ENCODE measurements around the gene PAN2.
"Not testable (repeated sequence)": the region's sequence is repeated elsewhere in the genome, so short reads cannot be mapped to it uniquely, and the experiment has no call there.

The PAN2 gene

GRCh38 chr12:56346675-56347074, 12.9 kb upstream of the PAN2 start:
- DNase-seq (ENCODE audit: low spot score) = no peak

- DNase-seq (ENCODE audit: low spot score) = not testable (repeated sequence)
Measured at GRCh38 chr12:56342290-56342689, 8.5 kb upstream of the PAN2 start.

- no peak for DNase-seq (ENCODE audit: low spot score)
Measured at GRCh38 chr12:56341616-56342015, 7.8 kb upstream of the PAN2 start.

- no peak for DNase-seq (ENCODE audit: low spot score)
Measured at GRCh38 chr12:56339158-56339422, 5.3 kb upstream of the PAN2 start.

- no peak for DNase-seq (ENCODE audit: low spot score)
Measured at GRCh38 chr12:56338308-56339157, 4.7 kb upstream of the PAN2 start, which contains the start of gene IL23A. Gene IL23A (plus strand): TSS chr12:56338884. CDS start chr12:56339045, 161 bp downstream.

- no peak for DNase-seq (ENCODE audit: low spot score)
Measured at GRCh38 chr12:56337753-56338251, 4.0 kb upstream of the PAN2 start.

- DNase-seq (ENCODE audit: low spot score) = no peak
Measured at GRCh38 chr12:56336361-56337167, 2.8 kb upstream of the PAN2 start.

GRCh38 chr12:56335527-56335926, 1.7 kb upstream of the PAN2 start:
- DNase-seq (ENCODE audit: low spot score) = not testable (repeated sequence)

- peak; percentile 22 for DNase-seq (ENCODE audit: low spot score)
Measured at GRCh38 chr12:56334490-56334793, 642 bp upstream of the PAN2 start.

- no peak for DNase-seq (ENCODE audit: low spot score)
Measured at GRCh38 chr12:56333197-56333678, 562 bp downstream of the PAN2 start.

- no peak for DNase-seq (ENCODE audit: low spot score)
Measured at GRCh38 chr12:56332512-56333196, 1.1 kb downstream of the PAN2 start.

- no peak for DNase-seq (ENCODE audit: low spot score)
Measured at GRCh38 chr12:56330936-56331490, 2.8 kb downstream of the PAN2 start.

- no peak for DNase-seq (ENCODE audit: low spot score)
Measured at GRCh38 chr12:56326533-56326932, 7.3 kb downstream of the PAN2 start.

GRCh38 chr12:56326126-56326525, 7.7 kb downstream of the PAN2 start:
- DNase-seq (ENCODE audit: low spot score) = no peak

- DNase-seq (ENCODE audit: low spot score) = no peak
Measured at GRCh38 chr12:56324206-56324605, 9.6 kb downstream of the PAN2 start.

GRCh38 chr12:56321610-56322009, 12.2 kb downstream of the PAN2 start:
- DNase-seq (ENCODE audit: low spot score) = not testable (repeated sequence)

- no peak for DNase-seq (ENCODE audit: low spot score)
Measured at GRCh38 chr12:56321027-56321426, 12.8 kb downstream of the PAN2 start.

- DNase-seq (ENCODE audit: low spot score) = no peak
Measured at GRCh38 chr12:56317675-56318074, 16.1 kb downstream of the PAN2 start.

- peak; percentile 95 for DNase-seq (ENCODE audit: low spot score)
Measured at GRCh38 chr12:56315622-56316473, 18.0 kb downstream of the PAN2 start, which contains the start of gene CNPY2. Gene CNPY2 (minus strand): TSS chr12:56315988. CDS start chr12:56315217, 771 bp downstream.

- no peak for DNase-seq (ENCODE audit: low spot score)
Measured at GRCh38 chr12:56315249-56315621, 18.6 kb downstream of the PAN2 start.

- no peak for DNase-seq (ENCODE audit: low spot score)
Measured at GRCh38 chr12:56311003-56311402, 22.8 kb downstream of the PAN2 start.

All from hepatic stellate cell (primary cell).